ENCODE data around the gene XRCC5. TPM values are rescaled to one million over a fixed set of nuclear protein-coding genes. Genes with fewer than 3 reads are reported as not detected.

Gene XRCC5
- total and polyA plus RNA-seq, 2 donors (not counting 3 experiments of a cell fraction or from before 2014, with no cell fraction given) = 267 to 319 TPM

GRCh38 chr2:216231867-216232266 lies 122.7 kb downstream of the XRCC5 start:
- CTCF ChIA-PET = no interaction called here
- no peak for FAIRE-seq

GRCh38 chr2:216232721-216233120 lies 123.6 kb downstream of the XRCC5 start:
- H3K27ac ChIP-seq (ENCODE audit: insufficient read depth, low read depth, low read length) = no peak overlapping the region
- H3K9me3 ChIP-seq (replicated peaks; ENCODE audit: control insufficient read depth, insufficient read depth, low read length) = no peaks in the 10 kb centered on the region
- H3K4me2 ChIP-seq (ENCODE audit: insufficient read depth, low read length) = no peak overlapping the region
- POLR2A ChIA-PET = no interaction called here
- no peaks in the 10 kb centered on the region for H3K79me2 ChIP-seq (ENCODE audit: control insufficient read depth, insufficient read depth, low read length)
- intact Hi-C loops (cut with micrococcal nuclease) = no loop called here
- H3K9ac ChIP-seq (replicated peaks; ENCODE audit: extremely low read depth, insufficient read depth, low read length) = no peak overlapping the region
- BruUV-seq (replicated peaks) = no TSS peak
- CTCF ChIA-PET = no interaction called here
- no peaks in the 10 kb centered on the region for H3K9me1 ChIP-seq (replicated peaks; ENCODE audit: control insufficient read depth, extremely low read depth, insufficient read depth, low read length)
- FAIRE-seq = no peak
- no peaks in the 10 kb centered on the region for H3K27me3 ChIP-seq (ENCODE audit: control insufficient read depth in 2 of 2, insufficient read depth in 2 of 2, low read length in 2 of 2)
- no peak overlapping the region for H2AFZ ChIP-seq (ENCODE audit: low read depth, low read length)
- H3K36me3 ChIP-seq (ENCODE audit: control insufficient read depth in 2 of 2, extremely low read depth in 1 of 2, insufficient read depth in 2 of 2, low read length in 2 of 2) = no peaks in the 10 kb centered on the region
- no peaks in the 10 kb centered on the region for H3K4me1 ChIP-seq (ENCODE audit: control insufficient read depth, extremely low read depth, insufficient read depth, low read length)
- no peaks in the 10 kb centered on the region for H4K20me1 ChIP-seq (replicated peaks; ENCODE audit: control insufficient read depth, extremely low read depth, insufficient read depth, low read length)
- DNase-seq (ENCODE audit: low read depth, low spot score) = no peak
- dilution Hi-C loops (cut with MboI; ENCODE audit: extremely low pct_ligation_motif_present, low sequenced_read_pairs) = no loop called here
- TF ChIP-seq, protein P1, sequence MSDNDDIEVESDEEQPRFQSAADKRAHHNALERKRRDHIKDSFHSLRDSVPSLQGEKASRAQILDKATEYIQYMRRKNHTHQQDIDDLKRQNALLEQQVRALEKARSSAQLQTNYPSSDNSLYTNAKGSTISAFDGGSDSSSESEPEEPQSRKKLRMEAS (IDR thresholded peaks at IDR 0.05; ENCODE audit: insufficient read depth, insufficient read length) = no peak
- TF ChIP-seq JUN (IDR thresholded peaks at IDR 0.05; ENCODE audit: borderline replicate concordance, insufficient read depth, insufficient read length, low read depth) (no peak), MYC (IDR thresholded peaks at IDR 0.05; ENCODE audit: low read depth, low read length) (no peak), CTCF (IDR thresholded peaks at IDR 0.05; ENCODE audit: extremely low read depth in 1 of 2, insufficient read depth in 1 of 2, low read depth in 1 of 2, low read length in 2 of 2) (no peak), FOS (IDR thresholded peaks at IDR 0.05; ENCODE audit: borderline replicate concordance, insufficient read depth, low read length) (no peak), GATA2 (IDR thresholded peaks at IDR 0.05; ENCODE audit: insufficient read depth, insufficient read length, low read depth, low read length) (no peak), POLR2A (IDR thresholded peaks at IDR 0.05; ENCODE audit: low read depth, low read length) (no peak), POLR2AphosphoS5 (IDR thresholded peaks at IDR 0.05; ENCODE audit: insufficient read depth, low read depth, low read length) (no peak), EZH2 (IDR thresholded peaks at IDR 0.05; ENCODE audit: borderline replicate concordance, low read depth, low read length, severe bottlenecking) (no peak)
- H3K4me3 ChIP-seq (replicated peaks in 1 of 3; ENCODE audit: insufficient read depth in 1 of 3, low read depth in 1 of 3, low read length in 3 of 3) = no peak overlapping the region

More at GRCh38 chr2:216231867-216232266, 122.7 kb downstream of the XRCC5 start:
- Histone ChIP-seq H3K27ac (ENCODE audit: insufficient read depth, low read depth, low read length) (no peak overlapping the region), H3K9me1 (replicated peaks; ENCODE audit: control insufficient read depth, extremely low read depth, insufficient read depth, low read length) (no peaks in the 10 kb centered on the region), H3K4me2 (ENCODE audit: insufficient read depth, low read length) (no peak overlapping the region), H3K36me3 (ENCODE audit: control insufficient read depth in 2 of 2, extremely low read depth in 1 of 2, insufficient read depth in 2 of 2, low read length in 2 of 2) (no peaks in the 10 kb centered on the region), H4K20me1 (replicated peaks; ENCODE audit: control insufficient read depth, extremely low read depth, insufficient read depth, low read length) (no peaks in the 10 kb centered on the region), H3K79me2 (ENCODE audit: control insufficient read depth, insufficient read depth, low read length) (no peaks in the 10 kb centered on the region), H3K9ac (replicated peaks; ENCODE audit: extremely low read depth, insufficient read depth, low read length) (no peak overlapping the region), H3K4me1 (ENCODE audit: control insufficient read depth, extremely low read depth, insufficient read depth, low read length) (no peaks in the 10 kb centered on the region), H2AFZ (ENCODE audit: low read depth, low read length) (no peak overlapping the region), H3K9me3 (replicated peaks; ENCODE audit: control insufficient read depth, insufficient read depth, low read length) (no peaks in the 10 kb centered on the region), H3K27me3 (ENCODE audit: control insufficient read depth in 2 of 2, insufficient read depth in 2 of 2, low read length in 2 of 2) (no peaks in the 10 kb centered on the region), H3K4me3 (replicated peaks in 1 of 3; ENCODE audit: insufficient read depth in 1 of 3, low read depth in 1 of 3, low read length in 3 of 3) (no peak overlapping the region)
- no TSS peak for BruUV-seq (replicated peaks)
- TF ChIP-seq EZH2 (IDR thresholded peaks at IDR 0.05; ENCODE audit: borderline replicate concordance, low read depth, low read length, severe bottlenecking) (no peak), CTCF (IDR thresholded peaks at IDR 0.05; ENCODE audit: extremely low read depth in 1 of 2, insufficient read depth in 1 of 2, low read depth in 1 of 2, low read length in 2 of 2) (no peak), MYC (IDR thresholded peaks at IDR 0.05; ENCODE audit: low read depth, low read length) (no peak), JUN (IDR thresholded peaks at IDR 0.05; ENCODE audit: borderline replicate concordance, insufficient read depth, insufficient read length, low read depth) (no peak), POLR2A (IDR thresholded peaks at IDR 0.05; ENCODE audit: low read depth, low read length) (no peak)
- POLR2A ChIA-PET = no interaction called here
- DNase-seq (ENCODE audit: low read depth, low spot score) = no peak
- intact Hi-C loops (cut with micrococcal nuclease) = no loop called here
- dilution Hi-C loops (cut with MboI; ENCODE audit: extremely low pct_ligation_motif_present, low sequenced_read_pairs) = no loop called here

Data from endothelial cell of umbilical vein (primary cell).